CD4-positive, alpha-beta T cell (primary cell): Measurements from ENCODE around the gene AZGP1. TPM values are rescaled to one million over a fixed set of nuclear protein-coding genes. Genes with fewer than 3 reads are reported as not detected.
"Not testable (repeated sequence)": the region's sequence is repeated elsewhere in the genome, so short reads cannot be mapped to it uniquely, and the experiment has no call there.

ENCODE experiments used
- ATAC-seq: fragments of 200-7000 bp; cut with Tn5 transposase; one replicate; pipeline ENCODE4 v1.10.0; 2022; ENCODE audit warnings: mild to moderate bottlenecking; ENCODE audit not compliant: poor library complexity
- CTCF ChIA-PET: fragments of 350-600 bp; sonication (Branson Sonifier 250); formaldehyde crosslinking; loops from one replicate; lab custom pipeline; 2021; ENCODE audit warnings: antibody characterized with exemption, inconsistent platforms; lab: Charles Lee
- POLR2A ChIA-PET: fragments of 350-600 bp; sonication (Branson Sonifier 250); formaldehyde crosslinking; loops from one replicate; lab custom pipeline; 2021; ENCODE audit warnings: antibody characterized with exemption, inconsistent platforms; lab: Charles Lee
- DNase-seq, 14 experiments: peaks; one replicate each; pipeline ENCODE4 v3.0.0-alpha.2; 2013 to 2020; ENCODE audit warnings: mixed read lengths in 2 of 14
- H3K27ac ChIP-seq, 2 donors: one replicate each; pipeline versions ENCODE4 v1.5.1 to v1.7.0; 2013; ENCODE audit warnings: low read length in 2 of 2, low read depth in 1 of 2, mild to moderate bottlenecking in 1 of 2
- H3K27me3 ChIP-seq, 2 experiments: 1 replicate in 1 of 2; 2 replicates in 1 of 2; pipeline versions ENCODE4 v1.6.1 to v1.7.0; 2013; ENCODE audit warnings: low read length in 2 of 2, control low read depth in 1 of 2, mild to moderate bottlenecking in 1 of 2, moderate library complexity in 1 of 2; ENCODE audit not compliant: insufficient read depth in 2 of 2, control insufficient read depth in 1 of 2
- H3K36me3 ChIP-seq: one replicate; pipeline ENCODE4 v1.6.1; 2013; ENCODE audit warnings: low read length, control low read depth; ENCODE audit not compliant: insufficient read depth
- H3K4me1 ChIP-seq: one replicate; pipeline ENCODE4 v1.6.1; 2013; ENCODE audit warnings: low read length, control low read depth; ENCODE audit not compliant: insufficient read depth
- H3K4me3 ChIP-seq: one replicate; pipeline ENCODE4 v1.5.1; 2013; ENCODE audit warnings: mild to moderate bottlenecking, low read length, moderate library complexity
- H3K9me3 ChIP-seq, 2 experiments: 1 replicate in 1 of 2; 2 replicates in 1 of 2; pipeline versions ENCODE4 v1.6.1 to v1.7.0; 2013; ENCODE audit warnings: low read length in 2 of 2, mild to moderate bottlenecking in 2 of 2, control low read depth in 1 of 2, moderate library complexity in 1 of 2; ENCODE audit not compliant: control insufficient read depth in 1 of 2, insufficient read depth in 1 of 2
- H3K27ac Mint-ChIP-seq: one replicate; pipeline ENCODE4 v1.8.0; 2020; ENCODE audit warnings: mixed read lengths
- H3K27me3 Mint-ChIP-seq: one replicate; pipeline ENCODE4 v1.8.0; 2021; ENCODE audit warnings: mixed read lengths
- H3K36me3 Mint-ChIP-seq: one replicate; pipeline ENCODE4 v1.8.0; 2021; ENCODE audit warnings: low read depth, mixed read lengths
- H3K4me1 Mint-ChIP-seq: one replicate; pipeline ENCODE4 v1.8.0; 2021; ENCODE audit warnings: low read depth, mixed read lengths
- H3K4me3 Mint-ChIP-seq: one replicate; pipeline ENCODE4 v1.8.0; 2020; ENCODE audit warnings: mild to moderate bottlenecking, mixed read lengths
- H3K9me3 Mint-ChIP-seq: one replicate; pipeline ENCODE4 v1.8.0; 2020; ENCODE audit warnings: mixed read lengths
- CTCF ChIP-seq: fragments of 200-600 bp; IDR thresholded peaks from one replicate; pipeline ENCODE4 v1.8.0; 2022; ENCODE audit warnings: antibody characterized with exemption, mild to moderate bottlenecking
- intact Hi-C, 2 experiments: fragments of 100-400 bp; cut with DNase I in 1 of 2; cut with micrococcal nuclease in 1 of 2; formaldehyde crosslinking; loops; one replicate each; pipeline versions ENCODE4 v1.15.1 to v1.9.0; 2023 to 2025; cut with DNase I, micrococcal nuclease
- total RNA-seq, 174 experiments: library from RNA in 2 of 174; stranded (reverse) in 2 of 174; gene quantifications; one replicate each; pipeline ENCODE4 v1.2.3 and lab custom pipeline; 2021 to 2026

AZGP1 gene
- total RNA-seq, 2 experiments from 2014 or later = not detected

DNA sequence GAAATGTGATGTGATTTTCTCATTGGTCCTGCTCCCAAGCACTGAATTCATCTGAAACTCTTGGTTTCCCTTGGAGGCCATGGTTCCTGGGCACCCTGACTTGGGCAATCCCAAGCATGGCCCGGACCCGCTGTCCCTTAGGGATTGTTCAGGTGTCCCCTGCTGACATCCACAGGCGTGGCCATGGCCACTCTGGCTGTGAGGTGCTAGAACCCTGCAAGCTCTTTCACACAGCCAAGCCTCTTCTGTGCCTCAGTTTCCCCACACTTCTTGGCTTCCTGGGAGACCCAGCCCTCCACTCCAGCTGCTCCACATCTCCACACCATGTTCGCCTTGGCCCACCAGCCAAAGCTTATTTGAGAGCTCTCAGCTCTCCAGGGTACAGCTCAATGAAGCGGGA is 12.0 kb upstream of the AZGP1 start:
- ChIA-PET POLR2A (interaction anchor here (1.2 kb wide), 1 partner anchor 71 kb away, joined by 3 read pairs; no protein-coding TSS in a partner anchor), CTCF (no interaction called here)
- DNase-seq (no peak), ATAC-seq (no peak)
- Histone ChIP-seq H3K4me3 (no peak overlapping the region), H3K4me1 (peaks cover 11% of the 10 kb centered on the region), H3K27me3 (no peaks in the 10 kb centered on the region), H3K9me3 (no peaks in the 10 kb centered on the region), H3K27ac (no peak overlapping the region), H3K36me3 (no peaks in the 10 kb centered on the region)
- Mint-ChIP-seq H3K4me1 (peaks cover 5% of the 10 kb centered on the region), H3K4me3 (no peak overlapping the region), H3K36me3 (no peaks in the 10 kb centered on the region), H3K9me3 (no peaks in the 10 kb centered on the region), H3K27ac (no peak overlapping the region), H3K27me3 (no peaks in the 10 kb centered on the region)
- intact Hi-C loops = loop anchor here in 1 of 2 experiments (5.0 to 10.0 kb wide), 2 partner anchors 56 to 553 kb away; partner anchors contain the start of genes CPSF4 and PTCD1
- no peak for TF ChIP-seq CTCF

DNA sequence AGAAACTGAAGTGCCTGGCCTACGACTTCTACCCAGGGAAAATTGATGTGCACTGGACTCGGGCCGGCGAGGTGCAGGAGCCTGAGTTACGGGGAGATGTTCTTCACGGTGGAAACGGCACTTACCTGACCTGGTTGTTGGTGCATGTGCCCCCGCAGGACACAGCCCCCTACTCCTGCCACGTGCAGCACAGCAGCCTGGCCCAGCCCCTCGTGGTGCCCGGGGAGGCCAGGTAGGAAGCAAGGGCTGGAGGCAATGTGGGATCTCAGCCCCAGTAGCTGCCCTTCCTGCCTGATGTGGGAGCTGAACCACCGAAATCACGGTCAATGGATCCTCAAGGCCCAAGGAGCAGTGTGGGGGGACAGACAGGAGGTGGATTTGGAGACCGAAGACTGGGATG is 11.5 kb upstream of the AZGP1 start:
- DNase-seq, H3K4me3 Mint-ChIP-seq, H3K9me3 Mint-ChIP-seq, CTCF ChIA-PET, H3K27ac Mint-ChIP-seq, H3K27me3 ChIP-seq, H3K36me3 Mint-ChIP-seq, H3K4me1 Mint-ChIP-seq, H3K4me1 ChIP-seq, H3K27me3 Mint-ChIP-seq, ATAC-seq, H3K27ac ChIP-seq, H3K9me3 ChIP-seq, H3K36me3 ChIP-seq, H3K4me3 ChIP-seq, POLR2A ChIA-PET: not testable (repeated sequence)
- intact Hi-C loops = loop anchor here in 1 of 2 experiments (5.0 to 10.0 kb wide), 2 partner anchors 55 to 553 kb away; partner anchors contain the start of genes CPSF4 and PTCD1

- H3K9me3 ChIP-seq = no peaks in the 10 kb centered on the region
- no peak for TF ChIP-seq CTCF
- Mint-ChIP-seq H3K4me1 (peaks cover 9% of the 10 kb centered on the region), H3K27ac (no peak overlapping the region), H3K9me3 (peaks cover 2% of the 10 kb centered on the region), H3K4me3 (no peak overlapping the region), H3K36me3 (no peaks in the 10 kb centered on the region), H3K27me3 (no peaks in the 10 kb centered on the region)
- ATAC-seq (no peak), DNase-seq (no peak)
- H3K27me3 ChIP-seq = no peaks in the 10 kb centered on the region
- no peak overlapping the region for H3K27ac ChIP-seq
- ChIA-PET POLR2A (no interaction called here), CTCF (no interaction called here)
- intact Hi-C loops = loop anchor here in 1 of 2 experiments (2.0 to 10.0 kb wide), 3 partner anchors 230 to 1303 kb away; partner anchors contain the start of genes CPSF4 and PTCD1
- peaks cover 5% of the 10 kb centered on the region for H3K4me1 ChIP-seq
- no peaks in the 10 kb centered on the region for H3K36me3 ChIP-seq
- H3K4me3 ChIP-seq = no peak overlapping the region
Measured at GRCh38 chr7:99984593-99984992, 8.8 kb upstream of the AZGP1 start.

GRCh38 chr7:99981066-99981465 is 5.2 kb upstream of the AZGP1 start:
- H3K9me3 ChIP-seq, H3K27me3 Mint-ChIP-seq, H3K4me1 ChIP-seq, H3K9me3 Mint-ChIP-seq, H3K27ac Mint-ChIP-seq, H3K4me3 Mint-ChIP-seq, DNase-seq, CTCF ChIA-PET, H3K4me3 ChIP-seq, ATAC-seq, H3K27ac ChIP-seq, POLR2A ChIA-PET, H3K36me3 Mint-ChIP-seq, H3K4me1 Mint-ChIP-seq, H3K36me3 ChIP-seq, H3K27me3 ChIP-seq: not testable (repeated sequence)
- intact Hi-C loops = loop anchor here in 1 of 2 experiments (5.0 to 10.0 kb wide), 2 partner anchors 546 to 1306 kb away; partner anchors contain the start of genes CPSF4 and PTCD1

- intact Hi-C loops = loop anchor here in 1 of 2 experiments (5.0 to 10.0 kb wide), 2 partner anchors 546 to 1307 kb away; partner anchors contain the start of genes CPSF4 and PTCD1
- peak; percentile 72 for ATAC-seq
- H3K4me3 Mint-ChIP-seq = not testable (repeated sequence)
Measured at GRCh38 chr7:99980448-99980872, 4.6 kb upstream of the AZGP1 start.

More at GRCh38 chr7:99980448-99980872, 4.6 kb upstream of the AZGP1 start:
- H3K4me3 ChIP-seq, H3K27ac Mint-ChIP-seq, H3K9me3 Mint-ChIP-seq, DNase-seq, POLR2A ChIA-PET, H3K36me3 Mint-ChIP-seq, H3K27me3 ChIP-seq, H3K4me1 Mint-ChIP-seq, H3K36me3 ChIP-seq, H3K27ac ChIP-seq, H3K4me1 ChIP-seq, H3K9me3 ChIP-seq, H3K27me3 Mint-ChIP-seq: not testable (repeated sequence)
- CTCF ChIA-PET = interaction anchor here (0.7 to 1.1 kb wide), 4 partner anchors 64 to 152 kb away, joined by 3 read pairs; no protein-coding TSS in a partner anchor
